Sigmoid colon (tissue), 7 donors: Measurements from ENCODE around the gene ZFR2. TPM values are rescaled to one million over a fixed set of nuclear protein-coding genes. Genes with fewer than 3 reads are reported as not detected.

Experiments used
- DNase-seq: peaks from one replicate; pipeline ENCODE4 v3.0.0-alpha.2; 2019
- H3K27ac ChIP-seq, 4 donors: fragments of 200-600 bp; sonication (generic); one replicate each; pipeline ENCODE4 v1.5.1; 2016 to 2019; ENCODE audit warnings: mild to moderate bottlenecking in 1 of 4
- H3K27me3 ChIP-seq, 3 donors: fragments of 200-600 bp; sonication (generic); one replicate each; pipeline ENCODE4 v1.5.1; 2019; ENCODE audit warnings: mild to moderate bottlenecking in 1 of 3
- H3K36me3 ChIP-seq, 4 donors: fragments of 200-600 bp; sonication (generic); one replicate each; pipeline ENCODE4 v1.5.1; 2016 to 2019
- H3K4me1 ChIP-seq, 4 donors: fragments of 200-600 bp; sonication (generic); one replicate each; pipeline ENCODE4 v1.5.1; 2017 to 2019
- H3K4me3 ChIP-seq, 4 donors: fragments of 200-600 bp; sonication (generic); one replicate each; pipeline ENCODE4 v1.5.1; 2017 to 2019; ENCODE audit warnings: mild to moderate bottlenecking in 2 of 4, moderate library complexity in 1 of 4
- H3K9me3 ChIP-seq, 4 donors: fragments of 200-600 bp in 3 of 4; sonication (generic) in 3 of 4; one replicate each; pipeline versions ENCODE4 v1.5.1 to v1.6.1; 2013 to 2019
- CTCF ChIP-seq, 4 experiments: fragments of 450-650 bp in 3 of 4; fragments of 200-600 bp in 1 of 4; IDR thresholded peaks; one replicate each; pipeline ENCODE4 v1.5.1; 2016 to 2019; ENCODE audit warnings: antibody characterized with exemption in 4 of 4, mild to moderate bottlenecking in 3 of 4, moderate library complexity in 2 of 4
- EP300 ChIP-seq, 4 donors: sonication (generic); formaldehyde crosslinking; IDR thresholded peaks; one replicate each; pipeline ENCODE4 v1.6.1; 2017; ENCODE audit warnings: antibody characterized with exemption in 4 of 4
- POLR2A ChIP-seq, 2 donors: fragments of 450-650 bp; IDR thresholded peaks; one replicate each; pipeline ENCODE4 v1.6.1; 2016; ENCODE audit warnings: antibody characterized with exemption in 2 of 2, mild to moderate bottlenecking in 2 of 2, moderate library complexity in 2 of 2
- POLR2AphosphoS5 ChIP-seq, 4 donors: sonication (generic); formaldehyde crosslinking; IDR thresholded peaks; one replicate each; pipeline ENCODE4 v1.6.1; 2017; ENCODE audit warnings: antibody characterized with exemption in 4 of 4
- WGBS, 2 donors: extraction: QIAGEN DNeasy Blood & Tissue Kit; methylation state at CpG; one replicate each; pipeline ENCODE4 v1.1.7; 2013; 5-methylcytosine and 5-hydroxymethylcytosine counted together
- intact Hi-C: fragments of 100-400 bp; cut with DNase I; formaldehyde crosslinking; loops from one replicate; pipeline ENCODE4 v1.15.1; 2023
- polyA plus RNA-seq, 3 donors: library from polyadenylated mRNA; stranded (reverse); fragments of 200-250 nt; gene quantifications; one replicate each; pipeline ENCODE4 v1.2.3, GENCODE V29; 2013
- total RNA-seq, 4 donors: library from RNA; depleted of rRNA; stranded (reverse); fragments of >200 nt; gene quantifications; one replicate each; pipeline ENCODE4 v1.1.0, GENCODE V29; 2016
- donor health status: healthy with polysubstance abuse.
- donor health status: Bipolar disorder and iron deficiency.
- donor health status: healthy.

The ZFR2 gene
- total and polyA plus RNA-seq, 7 donors, result under 0.01 to 1.2 (median 0.47) TPM; not detected in 3

- no peaks in the 10 kb centered on the region for H3K4me1 ChIP-seq
- no peak overlapping the region for H3K27ac ChIP-seq
- no peak for TF ChIP-seq CTCF (IDR thresholded peaks at IDR 0.05)
- no peak for TF ChIP-seq EP300 (IDR thresholded peaks at IDR 0.05)
- no peak for TF ChIP-seq POLR2AphosphoS5 (IDR thresholded peaks at IDR 0.05)
- no peak for TF ChIP-seq POLR2A (IDR thresholded peaks at IDR 0.05)
- H3K27me3 ChIP-seq, result peaks cover 2 to 24% (median 6%) of the 10 kb centered on the region in 3 donors
- DNase-seq, result no peak
- H3K36me3 ChIP-seq, result no peaks in the 10 kb centered on the region
- intact Hi-C loops, result no loop called here
- no peaks in the 10 kb centered on the region for H3K9me3 ChIP-seq
- H3K4me3 ChIP-seq, result no peak overlapping the region
- 91 to 94% methylated on average over 26 of the region's 26 CpGs for WGBS, 2 donors
These were observed 41.5 kb downstream of the ZFR2 start for GRCh38 chr19:3827306-3827705.

- intact Hi-C loops, result no loop called here
- WGBS, 2 donors, result 67 to 72% methylated on average over 12 of the region's 12 CpGs
- DNase-seq, result no peak
- Histone ChIP-seq H3K27ac (no peak overlapping the region), H3K4me3 (no peak overlapping the region), H3K27me3 (peaks cover 2 to 15% (median 3%) of the 10 kb centered on the region in 3 donors), H3K9me3 (no peaks in the 10 kb centered on the region), H3K4me1 (peaks cover 0 to 5% (median 2%) of the 10 kb centered on the region in 4 donors), H3K36me3 (no peaks in the 10 kb centered on the region)
- TF ChIP-seq POLR2AphosphoS5 (IDR thresholded peaks at IDR 0.05), result no peak
- TF ChIP-seq EP300 (IDR thresholded peaks at IDR 0.05), result no peak
- no peak for TF ChIP-seq POLR2A (IDR thresholded peaks at IDR 0.05)
- TF ChIP-seq CTCF (IDR thresholded peaks at IDR 0.05), result no peak
These were observed 42.7 kb downstream of the ZFR2 start for GRCh38 chr19:3826163-3826562.

GRCh38 chr19:3825286-3825956 lies 43.4 kb downstream of the ZFR2 start:
- H3K4me1 ChIP-seq, result peaks cover 0 to 5% (median 2%) of the 10 kb centered on the region in 4 donors
- no peaks in the 10 kb centered on the region for H3K36me3 ChIP-seq
- intact Hi-C loops, result no loop called here
- 63 to 79% methylated on average over 32 of the region's 32 CpGs for WGBS, 2 donors
- peaks cover 0 to 11% (median 2%) of the 10 kb centered on the region in 3 donors for H3K27me3 ChIP-seq
- no peak overlapping the region for H3K27ac ChIP-seq
- TF ChIP-seq POLR2AphosphoS5 (IDR thresholded peaks at IDR 0.05), result no peak
- no peaks in the 10 kb centered on the region for H3K9me3 ChIP-seq
- no peak for DNase-seq
- no peak overlapping the region for H3K4me3 ChIP-seq

GRCh38 chr19:3823350-3823713 lies 45.5 kb downstream of the ZFR2 start:
- intact Hi-C loops, result no loop called here
- no peak overlapping the region for H3K27ac ChIP-seq
- peaks cover 0 to 11% (median 2%) of the 10 kb centered on the region in 3 donors for H3K27me3 ChIP-seq
- WGBS, 2 donors, result 89% methylated on average over 10 of the region's 10 CpGs
- H3K4me3 ChIP-seq, result no peak overlapping the region
- peaks cover 0 to 5% (median 2%) of the 10 kb centered on the region in 4 donors for H3K4me1 ChIP-seq
- H3K36me3 ChIP-seq, result no peaks in the 10 kb centered on the region
- DNase-seq, result no peak
- TF ChIP-seq EP300 (IDR thresholded peaks at IDR 0.05) (no peak), POLR2AphosphoS5 (IDR thresholded peaks at IDR 0.05) (no peak)
- no peaks in the 10 kb centered on the region for H3K9me3 ChIP-seq

- DNase-seq, result no peak
- H3K27ac ChIP-seq, result no peak overlapping the region
- H3K27me3 ChIP-seq, result peaks cover 0 to 11% (median 2%) of the 10 kb centered on the region in 3 donors
- peaks cover 0 to 5% (median 2%) of the 10 kb centered on the region in 4 donors for H3K4me1 ChIP-seq
- no peaks in the 10 kb centered on the region for H3K9me3 ChIP-seq
- no peaks in the 10 kb centered on the region for H3K36me3 ChIP-seq
- intact Hi-C loops, result no loop called here
- TF ChIP-seq POLR2A (IDR thresholded peaks at IDR 0.05) (no peak), CTCF (IDR thresholded peaks at IDR 0.05) (no peak), POLR2AphosphoS5 (IDR thresholded peaks at IDR 0.05) (no peak), EP300 (IDR thresholded peaks at IDR 0.05) (no peak)
- WGBS, 2 donors, result 84 to 91% methylated on average over 26 of the region's 26 CpGs
- no peak overlapping the region for H3K4me3 ChIP-seq
These were observed 46.0 kb downstream of the ZFR2 start for GRCh38 chr19:3822683-3823349.
